NAMALWA (cell line): ENCODE results near the gene PPP2R5C.
A peak's percentile ranks its signal among the peaks of the same experiment; 100 is the strongest.
"Not testable (repeated sequence)": the region's sequence is repeated elsewhere in the genome, so short reads cannot be mapped to it uniquely, and the experiment has no call there.

Experiments
- DNase-seq: peaks from one replicate; pipeline ENCODE4 v3.0.0-alpha.2; 2015; ENCODE audit warnings: low spot score

The PPP2R5C gene

DNA sequence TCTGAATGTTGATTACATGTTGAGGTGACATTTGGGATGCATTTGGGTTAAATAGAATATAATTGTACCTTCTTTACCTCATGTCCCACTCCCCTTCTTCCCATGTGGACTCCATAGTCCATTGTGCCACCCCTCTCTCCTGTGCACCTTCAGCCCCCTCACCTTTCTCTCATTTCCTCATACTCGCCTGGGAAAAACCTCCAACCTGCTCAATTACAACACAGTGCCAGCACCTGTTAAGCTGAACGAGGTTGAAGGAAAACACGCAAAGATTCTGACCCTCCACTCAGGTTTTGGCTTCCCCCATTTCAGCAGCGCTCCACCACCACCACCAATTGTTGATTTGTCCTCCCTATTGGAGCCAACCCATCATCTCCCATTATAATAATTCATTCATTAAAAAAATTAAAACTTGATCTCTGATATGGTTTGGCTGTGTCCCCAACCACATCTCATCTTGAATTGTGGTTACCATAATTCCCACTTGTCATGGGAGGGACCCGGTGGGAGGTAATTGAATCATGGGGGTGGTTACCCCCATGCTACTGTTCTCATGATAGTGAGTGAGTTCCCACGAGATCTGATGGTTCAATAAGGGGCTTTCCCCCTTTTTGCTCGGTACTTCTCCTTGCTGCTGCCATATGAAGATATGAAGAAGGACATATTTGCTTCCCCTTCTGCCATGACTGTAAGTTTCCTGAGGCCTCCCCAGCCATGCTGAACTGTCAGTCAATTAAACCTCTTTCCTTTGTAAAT is 33.7 kb upstream of the PPP2R5C start:
- DNase-seq = no peak

GRCh38 chr14:101728367-101728742 is 33.2 kb upstream of the PPP2R5C start:
- no peak for DNase-seq

- no peak for DNase-seq
Measured at GRCh38 chr14:101729382-101729781, 32.1 kb upstream of the PPP2R5C start.

GRCh38 chr14:101730157-101730556 is 31.4 kb upstream of the PPP2R5C start:
- not testable (repeated sequence) for DNase-seq

- no peak for DNase-seq
Measured at GRCh38 chr14:101730626-101731186, 30.8 kb upstream of the PPP2R5C start.

- peak; percentile 55 for DNase-seq
Measured at GRCh38 chr14:101731187-101732080, 30.1 kb upstream of the PPP2R5C start.

- DNase-seq = no peak
Measured at GRCh38 chr14:101732118-101732517, 29.4 kb upstream of the PPP2R5C start.

GRCh38 chr14:101733211-101733610 is 28.3 kb upstream of the PPP2R5C start:
- no peak for DNase-seq

- no peak for DNase-seq
Measured at GRCh38 chr14:101734246-101734847, 27.2 kb upstream of the PPP2R5C start.

GRCh38 chr14:101735453-101735852 is 26.1 kb upstream of the PPP2R5C start:
- no peak for DNase-seq

DNA sequence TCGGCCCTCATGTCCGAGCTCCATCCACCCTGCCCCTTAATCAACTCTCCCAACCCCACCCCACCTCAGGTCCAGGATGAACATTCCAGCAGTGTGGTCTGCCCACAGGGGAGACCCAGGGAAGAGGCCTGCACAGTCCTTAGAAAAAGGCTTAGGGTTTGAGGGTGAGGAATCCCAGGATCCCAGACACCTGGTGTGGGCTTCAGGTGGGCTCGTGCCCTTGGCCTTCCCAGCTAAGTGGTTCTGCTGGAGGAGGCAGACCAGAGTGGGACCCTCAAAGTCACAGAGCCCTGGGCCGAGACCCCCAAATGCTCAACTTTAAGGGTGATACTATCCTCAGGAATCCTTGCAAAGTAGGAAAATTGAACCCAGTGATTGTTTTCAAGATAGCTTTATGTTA is 25.4 kb upstream of the PPP2R5C start:
- DNase-seq = no peak

DNA sequence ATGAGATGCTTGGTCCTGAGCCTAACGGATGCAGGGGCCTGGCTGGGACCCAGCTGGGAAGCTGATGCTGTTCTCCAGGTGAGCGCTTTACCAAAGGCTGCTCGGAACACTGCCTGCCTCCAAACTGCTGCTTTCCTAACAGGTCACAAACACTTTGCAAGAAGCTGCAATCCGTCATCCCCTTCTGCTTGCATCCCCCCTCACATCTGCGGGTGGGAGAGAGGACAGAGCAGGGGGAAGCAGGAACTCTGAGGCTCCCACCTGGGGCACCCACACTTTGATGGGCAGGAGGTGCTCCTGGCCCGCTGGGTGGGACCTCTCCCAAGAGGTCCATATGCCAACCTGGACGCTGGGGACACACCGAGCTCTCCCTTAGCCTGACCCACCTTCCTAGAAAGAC is 24.9 kb upstream of the PPP2R5C start:
- DNase-seq = no peak

GRCh38 chr14:101737414-101738339 is 23.8 kb upstream of the PPP2R5C start:
- DNase-seq = peak; percentile 57

DNA sequence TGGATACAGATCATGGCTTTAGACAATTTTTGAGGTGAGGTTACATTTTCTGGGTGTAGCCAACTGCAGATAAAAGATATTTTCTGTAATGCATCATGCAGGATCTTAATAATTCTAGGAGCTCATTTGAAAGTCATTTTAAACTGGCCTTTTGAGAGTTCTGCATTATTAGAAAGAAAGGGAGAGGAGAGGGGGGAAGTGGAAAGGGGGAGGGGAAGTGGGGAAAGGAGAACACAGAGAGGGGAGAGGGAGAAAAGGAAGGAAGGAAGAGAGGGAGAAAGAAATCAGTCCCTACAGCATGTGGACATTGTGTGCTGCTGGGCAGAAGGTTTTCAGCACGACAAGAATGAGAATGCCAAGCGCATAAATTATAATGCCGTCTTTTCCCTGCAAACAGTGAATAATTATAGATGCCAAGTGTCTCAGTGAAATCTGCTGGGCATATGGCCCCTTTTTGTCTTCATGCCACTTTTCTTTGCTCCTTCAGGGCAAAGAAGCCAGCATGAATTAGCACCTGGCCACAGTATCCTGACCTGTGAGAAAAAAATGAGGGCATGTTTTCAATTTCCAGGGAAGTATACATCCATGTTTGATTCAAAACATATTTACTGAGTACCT is 22.7 kb upstream of the PPP2R5C start:
- DNase-seq = no peak

- DNase-seq = no peak
Measured at GRCh38 chr14:101739446-101740141, 21.9 kb upstream of the PPP2R5C start.

DNA sequence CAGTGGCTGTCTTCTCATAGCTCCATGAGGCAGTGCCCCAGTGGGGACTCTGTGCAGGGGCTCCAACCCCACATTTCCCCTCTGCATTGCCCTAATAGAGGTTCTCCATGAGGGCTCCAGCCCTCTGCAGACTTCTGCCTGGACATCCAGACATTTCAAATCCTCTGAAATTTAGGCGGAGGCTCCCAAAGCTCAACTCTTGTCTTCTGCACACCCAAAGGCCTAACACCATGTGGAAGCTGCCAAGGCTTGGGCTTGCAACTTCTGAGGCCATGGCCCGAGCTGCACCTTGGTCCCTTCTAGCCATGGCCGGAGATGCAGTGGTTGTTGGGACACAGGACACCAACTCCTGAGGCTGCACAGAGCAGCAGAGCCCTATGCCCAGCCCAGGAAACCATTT is 20.5 kb upstream of the PPP2R5C start:
- no peak for DNase-seq

GRCh38 chr14:101743701-101744100 is 17.8 kb upstream of the PPP2R5C start:
- DNase-seq = no peak

- DNase-seq = not testable (repeated sequence)
Measured at GRCh38 chr14:101744382-101744781, 17.1 kb upstream of the PPP2R5C start.

DNA sequence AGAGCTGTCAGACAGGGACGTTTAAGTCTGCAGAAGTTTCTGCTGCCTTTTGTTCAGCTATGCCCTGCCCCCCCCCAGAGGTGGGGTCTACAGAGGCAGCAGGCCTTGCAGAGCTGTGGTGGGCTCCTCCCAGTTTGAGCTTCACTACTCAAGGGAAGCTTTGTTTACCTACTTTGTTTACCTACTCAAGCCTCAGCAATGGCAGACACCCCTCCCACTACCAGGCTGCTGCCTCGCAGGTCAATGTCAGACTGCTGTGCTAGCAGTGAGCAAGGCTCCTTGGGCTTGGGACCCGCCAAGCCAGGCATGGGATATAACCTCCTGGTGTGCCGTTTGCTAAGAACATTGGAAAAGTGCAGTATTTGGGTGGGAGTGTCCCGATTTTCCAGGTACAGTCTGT is 11.8 kb upstream of the PPP2R5C start:
- DNase-seq = not testable (repeated sequence)

- no peak for DNase-seq
Measured at GRCh38 chr14:101754893-101755292, 6.6 kb upstream of the PPP2R5C start.
